Loucy (cell line): ENCODE data around the gene TMEM150B.

Experiments used
- EZH2phosphoT487 ChIP-seq: fragments of 200-600 bp; IDR thresholded peaks from 2 replicates; pipeline ENCODE4 v1.6.1; 2018; ENCODE audit warnings: antibody characterized with exemption, mild to moderate bottlenecking, moderate library complexity, borderline replicate concordance
- TF ChIP-seq, protein P1 (sequence below): fragments of 200-600 bp; sonication (generic); conservative IDR thresholded peaks from 2 replicates; pipeline ENCODE4 v1.5.1; 2014; ENCODE audit warnings: mild to moderate bottlenecking, antibody characterized with exemption, low read length

- TF ChIP-seq, protein P1, sequence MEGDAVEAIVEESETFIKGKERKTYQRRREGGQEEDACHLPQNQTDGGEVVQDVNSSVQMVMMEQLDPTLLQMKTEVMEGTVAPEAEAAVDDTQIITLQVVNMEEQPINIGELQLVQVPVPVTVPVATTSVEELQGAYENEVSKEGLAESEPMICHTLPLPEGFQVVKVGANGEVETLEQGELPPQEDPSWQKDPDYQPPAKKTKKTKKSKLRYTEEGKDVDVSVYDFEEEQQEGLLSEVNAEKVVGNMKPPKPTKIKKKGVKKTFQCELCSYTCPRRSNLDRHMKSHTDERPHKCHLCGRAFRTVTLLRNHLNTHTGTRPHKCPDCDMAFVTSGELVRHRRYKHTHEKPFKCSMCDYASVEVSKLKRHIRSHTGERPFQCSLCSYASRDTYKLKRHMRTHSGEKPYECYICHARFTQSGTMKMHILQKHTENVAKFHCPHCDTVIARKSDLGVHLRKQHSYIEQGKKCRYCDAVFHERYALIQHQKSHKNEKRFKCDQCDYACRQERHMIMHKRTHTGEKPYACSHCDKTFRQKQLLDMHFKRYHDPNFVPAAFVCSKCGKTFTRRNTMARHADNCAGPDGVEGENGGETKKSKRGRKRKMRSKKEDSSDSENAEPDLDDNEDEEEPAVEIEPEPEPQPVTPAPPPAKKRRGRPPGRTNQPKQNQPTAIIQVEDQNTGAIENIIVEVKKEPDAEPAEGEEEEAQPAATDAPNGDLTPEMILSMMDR, result no peak
- no peak for TF ChIP-seq EZH2phosphoT487
Observed at GRCh38 chr19:55312621-55313512, 12.3 kb downstream of the TMEM150B start.
